LNCaP clone FGC (cell line): ENCODE measurements around the gene NEURL2.

Experiments used
- DNase-seq: peaks from one replicate; pipeline ENCODE4 v3.0.0-alpha.2; 2011; ENCODE audit warnings: low read depth
- H3K4me3 ChIP-seq: 2 replicates; pipeline ENCODE4 v1.5.1; 2011; ENCODE audit warnings: mild to moderate bottlenecking, low read depth, low read length, control low read depth
- TF ChIP-seq, protein P1 (sequence below): IDR thresholded peaks from 2 replicates; pipeline ENCODE4 v1.5.1; 2012; ENCODE audit warnings: mild to moderate bottlenecking; ENCODE audit not compliant: control insufficient read depth, insufficient read depth; ENCODE audit errors: extremely low read depth

The NEURL2 gene

GRCh38 chr20:45919542-45920399, 28.8 kb upstream of the NEURL2 start:
- DNase-seq: no peak
- H3K4me3 ChIP-seq: no peak overlapping the region
- TF ChIP-seq, protein P1, sequence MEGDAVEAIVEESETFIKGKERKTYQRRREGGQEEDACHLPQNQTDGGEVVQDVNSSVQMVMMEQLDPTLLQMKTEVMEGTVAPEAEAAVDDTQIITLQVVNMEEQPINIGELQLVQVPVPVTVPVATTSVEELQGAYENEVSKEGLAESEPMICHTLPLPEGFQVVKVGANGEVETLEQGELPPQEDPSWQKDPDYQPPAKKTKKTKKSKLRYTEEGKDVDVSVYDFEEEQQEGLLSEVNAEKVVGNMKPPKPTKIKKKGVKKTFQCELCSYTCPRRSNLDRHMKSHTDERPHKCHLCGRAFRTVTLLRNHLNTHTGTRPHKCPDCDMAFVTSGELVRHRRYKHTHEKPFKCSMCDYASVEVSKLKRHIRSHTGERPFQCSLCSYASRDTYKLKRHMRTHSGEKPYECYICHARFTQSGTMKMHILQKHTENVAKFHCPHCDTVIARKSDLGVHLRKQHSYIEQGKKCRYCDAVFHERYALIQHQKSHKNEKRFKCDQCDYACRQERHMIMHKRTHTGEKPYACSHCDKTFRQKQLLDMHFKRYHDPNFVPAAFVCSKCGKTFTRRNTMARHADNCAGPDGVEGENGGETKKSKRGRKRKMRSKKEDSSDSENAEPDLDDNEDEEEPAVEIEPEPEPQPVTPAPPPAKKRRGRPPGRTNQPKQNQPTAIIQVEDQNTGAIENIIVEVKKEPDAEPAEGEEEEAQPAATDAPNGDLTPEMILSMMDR: no peak

DNA sequence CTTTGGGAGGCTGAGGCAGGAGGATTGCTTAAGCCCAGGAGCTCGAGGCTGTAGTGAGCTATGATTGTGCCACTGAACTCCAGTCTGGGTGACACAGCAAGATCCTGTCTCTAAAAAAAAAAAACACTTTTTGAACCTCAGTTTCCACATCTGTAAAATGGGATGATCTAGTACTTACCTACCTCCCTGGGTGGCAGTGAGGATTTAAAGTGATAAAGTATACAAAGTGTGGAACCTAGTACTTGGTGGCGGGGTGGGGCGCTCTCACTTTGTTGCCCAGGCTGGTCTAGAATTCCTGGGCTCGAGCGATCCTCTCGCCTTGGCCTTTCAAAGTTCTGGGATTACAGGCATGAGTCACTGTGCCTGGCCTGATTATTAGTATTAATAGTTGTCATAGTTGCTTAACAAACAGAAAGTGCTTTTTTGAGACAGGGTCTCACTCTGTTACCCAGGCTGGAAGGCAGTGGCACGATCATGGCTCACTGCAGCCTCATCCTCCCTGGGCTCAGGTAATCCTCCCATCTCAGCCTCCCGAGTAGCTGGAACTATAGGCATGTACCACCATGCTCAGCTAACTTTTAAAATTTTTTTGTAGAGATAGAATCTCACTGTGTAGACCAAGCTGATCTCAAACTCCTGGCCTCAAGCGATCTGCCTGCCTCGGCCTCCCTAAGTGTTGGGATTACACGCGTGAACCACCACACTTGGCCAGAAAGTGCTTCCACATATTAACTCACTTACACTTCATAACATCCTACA, 27.9 kb upstream of the NEURL2 start:
- no peak overlapping the region for H3K4me3 ChIP-seq
- TF ChIP-seq, protein P1: no peak

GRCh38 chr20:45918182-45918737, 27.3 kb upstream of the NEURL2 start:
- DNase-seq: no peak
- TF ChIP-seq, protein P1: no peak
- H3K4me3 ChIP-seq: no peak overlapping the region

More for the DNA sequence above, 27.9 kb upstream of the NEURL2 start:
- DNase-seq: no peak

GRCh38 chr20:45917790-45918141, 26.8 kb upstream of the NEURL2 start:
- TF ChIP-seq, protein P1: no peak
- no peak overlapping the region for H3K4me3 ChIP-seq
- no peak for DNase-seq

DNA sequence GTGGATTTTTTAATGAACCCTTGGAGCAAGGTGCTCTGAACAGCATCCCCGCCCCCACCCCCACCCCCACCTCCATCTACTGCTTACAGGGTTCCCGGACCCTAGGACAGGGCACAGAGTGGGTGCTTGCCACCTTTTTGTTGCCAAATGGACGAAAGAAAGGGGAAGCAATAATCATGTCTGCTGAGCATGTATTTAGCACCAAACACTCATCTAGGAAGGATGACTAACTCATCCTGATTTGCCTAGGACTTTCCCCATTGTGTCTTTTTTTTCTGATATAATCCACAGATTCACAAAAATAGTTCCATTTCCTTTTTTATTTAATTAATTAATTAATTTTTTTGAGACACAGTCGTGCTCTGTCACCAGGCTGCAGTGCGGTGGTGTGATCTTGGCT, 22.1 kb upstream of the NEURL2 start:
- DNase-seq: no peak
- TF ChIP-seq, protein P1: no peak
- no peak overlapping the region for H3K4me3 ChIP-seq

GRCh38 chr20:45912344-45912682, 21.3 kb upstream of the NEURL2 start:
- H3K4me3 ChIP-seq: no peak overlapping the region
- DNase-seq: no peak
- TF ChIP-seq, protein P1: no peak
